ENCODE measurements around the gene PCYT1A. TPM values are rescaled to one million over a fixed set of nuclear protein-coding genes. Genes with fewer than 3 reads are reported as not detected.
A peak's percentile ranks its signal among the peaks of the same experiment; 100 is the strongest.

The PCYT1A gene
- total RNA-seq, 1 experiment from 2014 or later = 91.2 TPM

DNA sequence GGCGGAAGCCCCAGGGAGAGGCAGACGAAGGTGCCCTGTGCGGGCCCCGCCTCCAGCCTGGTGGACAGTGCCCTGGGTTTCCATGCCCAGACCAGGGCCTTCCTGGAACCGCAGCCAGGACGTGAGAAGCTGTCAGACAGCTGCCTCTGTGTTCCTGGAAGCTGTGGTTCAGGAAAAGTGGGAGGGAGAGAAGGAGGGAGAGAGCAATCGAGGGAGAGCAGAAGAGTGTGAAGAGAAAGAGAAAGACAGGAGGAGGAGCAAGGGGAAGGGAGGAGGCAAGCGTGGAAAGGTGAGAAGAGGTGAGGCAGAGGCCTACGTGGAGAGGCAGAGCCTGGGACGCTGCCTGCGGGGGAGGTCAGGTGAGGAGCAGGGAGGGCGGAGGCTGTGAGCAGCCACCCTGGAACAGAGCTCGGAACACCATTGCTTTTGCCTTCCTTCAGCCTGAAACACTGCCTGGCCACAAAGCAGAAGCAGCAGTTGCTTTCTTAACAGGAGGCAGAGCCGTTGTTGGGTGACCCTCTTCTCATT lies 94.9 kb downstream of the PCYT1A start:
- no peaks in the 10 kb centered on the region for H4K20me1 ChIP-seq (ENCODE audit: insufficient read depth)
- no peaks in the 10 kb centered on the region for H3K79me2 ChIP-seq (ENCODE audit: low read depth)
- H3K36me3 ChIP-seq (ENCODE audit: low read depth) = no peaks in the 10 kb centered on the region
- TF ChIP-seq, protein P1, sequence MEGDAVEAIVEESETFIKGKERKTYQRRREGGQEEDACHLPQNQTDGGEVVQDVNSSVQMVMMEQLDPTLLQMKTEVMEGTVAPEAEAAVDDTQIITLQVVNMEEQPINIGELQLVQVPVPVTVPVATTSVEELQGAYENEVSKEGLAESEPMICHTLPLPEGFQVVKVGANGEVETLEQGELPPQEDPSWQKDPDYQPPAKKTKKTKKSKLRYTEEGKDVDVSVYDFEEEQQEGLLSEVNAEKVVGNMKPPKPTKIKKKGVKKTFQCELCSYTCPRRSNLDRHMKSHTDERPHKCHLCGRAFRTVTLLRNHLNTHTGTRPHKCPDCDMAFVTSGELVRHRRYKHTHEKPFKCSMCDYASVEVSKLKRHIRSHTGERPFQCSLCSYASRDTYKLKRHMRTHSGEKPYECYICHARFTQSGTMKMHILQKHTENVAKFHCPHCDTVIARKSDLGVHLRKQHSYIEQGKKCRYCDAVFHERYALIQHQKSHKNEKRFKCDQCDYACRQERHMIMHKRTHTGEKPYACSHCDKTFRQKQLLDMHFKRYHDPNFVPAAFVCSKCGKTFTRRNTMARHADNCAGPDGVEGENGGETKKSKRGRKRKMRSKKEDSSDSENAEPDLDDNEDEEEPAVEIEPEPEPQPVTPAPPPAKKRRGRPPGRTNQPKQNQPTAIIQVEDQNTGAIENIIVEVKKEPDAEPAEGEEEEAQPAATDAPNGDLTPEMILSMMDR (conservative IDR thresholded peaks at IDR 0.05) = no peak
- TF ChIP-seq EZH2 (IDR thresholded peaks at IDR 0.05; ENCODE audit: low read depth) = no peak
- peaks cover 5% of the 10 kb centered on the region; the same call in 1 of the 2 replicates for H3F3A ChIP-seq (ENCODE audit: insufficient read depth, low read depth)
- H3K9me3 ChIP-seq (ENCODE audit: insufficient read depth, low read depth) = no peaks in the 10 kb centered on the region
- ChIA-PET POLR2A (ENCODE audit: unreplicated experiment) (interaction anchor here (0.6 to 0.7 kb wide), 2 partner anchors 118 to 129 kb away, joined by 4 to 12 read pairs; no protein-coding TSS in a partner anchor), CTCF (no interaction called here)
- DNase-seq = peak in 1 of 2 experiments; percentile 32
- H3K4me2 ChIP-seq = no peak overlapping the region
- H2AFZ ChIP-seq = no peak overlapping the region
- BruUV-seq (replicated peaks) = no TSS peak
- intact Hi-C loops (cut with micrococcal nuclease; ENCODE audit: unreplicated experiment) = loop anchor here (10.0 kb wide), 1 partner anchor 338 kb away; no protein-coding TSS in a partner anchor
- H3K4me1 ChIP-seq (replicated peaks; ENCODE audit: insufficient read depth) = peaks cover 14% of the 10 kb centered on the region
- no peaks in the 10 kb centered on the region for H3K9me2 ChIP-seq (ENCODE audit: insufficient read depth)
- H3K4me3 ChIP-seq = no peak overlapping the region
- H3K27me3 ChIP-seq (ENCODE audit: insufficient read depth, low read depth) = no peaks in the 10 kb centered on the region
- H3K27ac ChIP-seq = no peak overlapping the region

DNA sequence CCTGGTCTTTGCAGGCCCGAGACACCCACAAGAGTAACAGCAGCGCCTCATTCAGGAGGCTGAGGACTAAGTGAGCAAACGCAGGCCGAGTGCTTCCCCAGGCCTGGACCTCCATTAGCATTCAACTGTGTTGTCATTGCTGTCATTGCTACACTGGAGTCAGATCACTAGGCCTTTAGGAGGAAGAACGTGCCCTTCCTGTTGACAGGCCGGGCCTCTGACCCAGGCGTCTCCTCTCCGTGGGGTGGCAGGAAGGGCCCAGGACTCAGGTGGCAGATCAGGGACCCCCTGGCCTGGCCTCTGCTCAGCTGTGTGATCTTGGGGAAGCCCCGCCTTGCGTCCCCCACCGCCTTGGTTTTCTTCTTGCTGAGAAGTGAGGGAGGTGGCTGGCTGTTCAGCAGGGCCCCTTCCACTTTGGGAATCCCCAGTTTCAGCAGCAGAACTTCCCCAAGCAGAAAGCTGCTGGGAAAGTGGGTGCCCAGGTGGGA lies 95.4 kb downstream of the PCYT1A start:
- Histone ChIP-seq H2AFZ (no peak overlapping the region), H3K4me3 (no peak overlapping the region), H3K36me3 (ENCODE audit: low read depth) (no peaks in the 10 kb centered on the region), H3K4me2 (no peak overlapping the region), H3K27me3 (ENCODE audit: insufficient read depth, low read depth) (no peaks in the 10 kb centered on the region), H3K79me2 (ENCODE audit: low read depth) (no peaks in the 10 kb centered on the region), H3K9me2 (ENCODE audit: insufficient read depth) (no peaks in the 10 kb centered on the region), H3F3A (ENCODE audit: insufficient read depth, low read depth) (peaks cover 5% of the 10 kb centered on the region; the same call in 1 of the 2 replicates), H3K9me3 (ENCODE audit: insufficient read depth, low read depth) (no peaks in the 10 kb centered on the region), H4K20me1 (ENCODE audit: insufficient read depth) (no peaks in the 10 kb centered on the region), H3K27ac (no peak overlapping the region), H3K4me1 (replicated peaks; ENCODE audit: insufficient read depth) (peaks cover 14% of the 10 kb centered on the region)
- BruUV-seq (replicated peaks) = no TSS peak
- no peak for TF ChIP-seq EZH2 (IDR thresholded peaks at IDR 0.05; ENCODE audit: low read depth)
- TF ChIP-seq, protein P1 (conservative IDR thresholded peaks at IDR 0.05) = no peak; the same call in 1 of the 2 replicates
- intact Hi-C loops (cut with micrococcal nuclease; ENCODE audit: unreplicated experiment) = loop anchor here (10.0 kb wide), 1 partner anchor 337 kb away; no protein-coding TSS in a partner anchor
- CTCF ChIA-PET = interaction anchor here (0.8 kb wide), 1 partner anchor 166 kb away, joined by 4 read pairs; no protein-coding TSS in a partner anchor
- POLR2A ChIA-PET (ENCODE audit: unreplicated experiment) = interaction anchor here (0.7 kb wide), 2 partner anchors 9 to 129 kb away, joined by 4 read pairs; no protein-coding TSS in a partner anchor
- DNase-seq = no peak

DNA sequence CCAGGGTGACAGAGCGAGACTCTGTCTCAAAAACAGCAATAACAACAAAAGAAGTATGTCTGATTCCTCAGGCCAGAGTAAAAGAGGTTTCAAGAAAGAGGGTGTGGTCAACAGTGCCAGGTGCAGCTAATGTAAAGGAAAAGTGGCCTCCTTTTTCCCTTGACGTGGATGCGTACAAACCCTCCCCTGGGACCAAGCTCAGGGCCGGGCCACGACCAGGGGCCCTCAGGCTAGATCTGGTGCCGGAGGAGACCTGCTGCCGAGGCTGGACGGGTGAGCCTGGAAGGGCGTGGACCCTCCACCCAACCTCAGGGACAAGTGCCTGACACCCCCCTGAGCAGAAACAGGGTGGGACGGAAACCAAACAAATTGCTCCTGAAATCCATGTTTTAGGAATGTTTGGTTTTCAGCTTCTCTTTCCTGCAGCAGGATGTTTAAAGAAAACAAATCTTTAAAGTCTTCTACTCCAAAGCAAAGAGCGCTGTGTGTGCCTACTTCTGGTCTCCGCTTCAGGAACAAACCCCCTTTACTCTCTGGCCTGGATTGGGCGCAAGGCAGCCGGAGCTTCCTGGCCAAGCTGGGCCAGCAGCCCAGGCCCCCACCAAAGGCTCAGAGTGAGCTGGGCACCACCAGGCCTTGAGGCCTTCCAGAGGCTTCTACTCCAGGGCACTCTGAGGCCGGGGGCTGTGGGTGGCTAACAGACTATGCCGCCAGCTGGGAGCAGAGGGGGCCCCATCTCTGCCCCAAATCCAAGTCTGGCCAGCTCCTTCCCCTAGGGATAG lies 97.8 kb downstream of the PCYT1A start:
- CTCF ChIA-PET = interaction anchor here (0.6 kb wide), 1 partner anchor 146 kb away, joined by 4 read pairs; no protein-coding TSS in a partner anchor
- Histone ChIP-seq H3K4me1 (replicated peaks; ENCODE audit: insufficient read depth) (peaks cover 14% of the 10 kb centered on the region), H3K9me2 (ENCODE audit: insufficient read depth) (no peaks in the 10 kb centered on the region), H3K4me3 (no peak overlapping the region), H3K27ac (no peak overlapping the region), H3K79me2 (ENCODE audit: low read depth) (no peaks in the 10 kb centered on the region), H3F3A (ENCODE audit: insufficient read depth, low read depth) (peaks cover 5% of the 10 kb centered on the region; the same call in 1 of the 2 replicates), H4K20me1 (ENCODE audit: insufficient read depth) (no peaks in the 10 kb centered on the region), H3K4me2 (no peak overlapping the region), H3K27me3 (ENCODE audit: insufficient read depth, low read depth) (no peaks in the 10 kb centered on the region), H3K36me3 (ENCODE audit: low read depth) (no peaks in the 10 kb centered on the region), H2AFZ (no peak overlapping the region), H3K9me3 (ENCODE audit: insufficient read depth, low read depth) (no peaks in the 10 kb centered on the region)
- POLR2A ChIA-PET (ENCODE audit: unreplicated experiment) = interaction anchor here (0.6 kb wide), 1 partner anchor 63 kb away, joined by 5 read pairs; no protein-coding TSS in a partner anchor
- intact Hi-C loops (cut with micrococcal nuclease; ENCODE audit: unreplicated experiment) = loop anchor here (10.0 kb wide), 1 partner anchor 335 kb away; no protein-coding TSS in a partner anchor
- TF ChIP-seq EZH2 (IDR thresholded peaks at IDR 0.05; ENCODE audit: low read depth) = no peak
- TF ChIP-seq, protein P1 (conservative IDR thresholded peaks at IDR 0.05) = no peak
- peak in 1 of 2 experiments; percentile 19 for DNase-seq
- BruUV-seq (replicated peaks) = no TSS peak
